ENCODE measurements around the gene EDNRA. TPM values are rescaled to one million over a fixed set of nuclear protein-coding genes. Genes with fewer than 3 reads are reported as not detected.

The EDNRA gene
- total RNA-seq, 4 donors from 2014 or later: 9.7 to 206 (median 42.0) TPM

- Histone ChIP-seq H3K27ac (no peak overlapping the region), H3K4me1 (peaks cover 0 to 6% of the 10 kb centered on the region in 2 donors), H3K36me3 (no peaks in the 10 kb centered on the region), H3K27me3 (no peaks in the 10 kb centered on the region), H3K4me3 (no peak overlapping the region), H3K9me3 (no peaks in the 10 kb centered on the region)
- intact Hi-C loops (cut with DNase I; ENCODE audit: low total_unique reads): no loop called here
- no peak for DNase-seq
- TF ChIP-seq POLR2A (IDR thresholded peaks at IDR 0.05) (no peak), CTCF (IDR thresholded peaks at IDR 0.05) (no peak)
These were observed 52.0 kb downstream of the EDNRA start for GRCh38 chr4:147532896-147533295.

- DNase-seq: no peak
- no peak overlapping the region for H3K27ac ChIP-seq
- H3K36me3 ChIP-seq: no peaks in the 10 kb centered on the region
- TF ChIP-seq CTCF (IDR thresholded peaks at IDR 0.05) (no peak), POLR2A (IDR thresholded peaks at IDR 0.05) (no peak)
- no peaks in the 10 kb centered on the region for H3K27me3 ChIP-seq
- no peak overlapping the region for H3K4me3 ChIP-seq
- H3K4me1 ChIP-seq: peaks cover 0 to 6% of the 10 kb centered on the region in 2 donors
- no peaks in the 10 kb centered on the region for H3K9me3 ChIP-seq
- intact Hi-C loops (cut with DNase I; ENCODE audit: low total_unique reads): no loop called here
These were observed 52.4 kb downstream of the EDNRA start for GRCh38 chr4:147533331-147533730.

- no peaks in the 10 kb centered on the region for H3K36me3 ChIP-seq
- TF ChIP-seq POLR2A (IDR thresholded peaks at IDR 0.05): no peak
- TF ChIP-seq CTCF (IDR thresholded peaks at IDR 0.05): no peak
- H3K27me3 ChIP-seq: no peaks in the 10 kb centered on the region
- H3K4me1 ChIP-seq: peaks cover 0 to 6% of the 10 kb centered on the region in 2 donors
- H3K4me3 ChIP-seq: no peak overlapping the region
- no peaks in the 10 kb centered on the region for H3K9me3 ChIP-seq
- H3K27ac ChIP-seq: peak overlapping the region in 1 of 2 donors; percentile 32
- intact Hi-C loops (cut with DNase I; ENCODE audit: low total_unique reads): no loop called here
- no peak for DNase-seq
These were observed 54.2 kb downstream of the EDNRA start for GRCh38 chr4:147535124-147535523.

GRCh38 chr4:147538711-147539110 is 57.8 kb downstream of the EDNRA start:
- Histone ChIP-seq H3K9me3 (no peaks in the 10 kb centered on the region), H3K27ac (no peak overlapping the region), H3K4me3 (no peak overlapping the region), H3K4me1 (no peaks in the 10 kb centered on the region), H3K36me3 (no peaks in the 10 kb centered on the region), H3K27me3 (no peaks in the 10 kb centered on the region)
- TF ChIP-seq POLR2A (IDR thresholded peaks at IDR 0.05) (no peak), CTCF (IDR thresholded peaks at IDR 0.05) (no peak)
- intact Hi-C loops (cut with DNase I; ENCODE audit: low total_unique reads): no loop called here
- DNase-seq: no peak

GRCh38 chr4:147539959-147540358 is 59.1 kb downstream of the EDNRA start:
- DNase-seq: no peak
- H3K36me3 ChIP-seq: no peaks in the 10 kb centered on the region
- no peak overlapping the region for H3K4me3 ChIP-seq
- H3K27me3 ChIP-seq: no peaks in the 10 kb centered on the region
- no peaks in the 10 kb centered on the region for H3K9me3 ChIP-seq
- TF ChIP-seq CTCF (IDR thresholded peaks at IDR 0.05): no peak
- no peak for TF ChIP-seq POLR2A (IDR thresholded peaks at IDR 0.05)
- intact Hi-C loops (cut with DNase I; ENCODE audit: low total_unique reads): no loop called here
- H3K27ac ChIP-seq: no peak overlapping the region
- H3K4me1 ChIP-seq: no peaks in the 10 kb centered on the region
